HepG2 (cell line): ENCODE results near the gene SBK2. TPM values are rescaled to one million over a fixed set of nuclear protein-coding genes. Genes with fewer than 3 reads are reported as not detected.

Experiments
- ATF5 ChIP-seq: sonication (generic); formaldehyde crosslinking; IDR thresholded peaks from 2 replicates; pipeline ENCODE4 v1.4.0; 2020; ENCODE audit warnings: mild to moderate bottlenecking, low read depth, missing genetic modification reagents
- CCDC6 ChIP-seq: sonication (generic); formaldehyde crosslinking; IDR thresholded peaks from 2 replicates; pipeline ENCODE4 v1.8.1; 2022; ENCODE audit warnings: mild to moderate bottlenecking, missing genetic modification reagents, moderate library complexity
- CREB1 ChIP-seq, 2 experiments: fragments of 450-650 bp in 1 of 2; IDR thresholded peaks; 2 replicates each; pipeline ENCODE4 v1.6.1; 2016 to 2017; ENCODE audit warnings: control low read depth in 1 of 2, mild to moderate bottlenecking in 1 of 2, missing compliant biosample characterization in 1 of 2, missing genetic modification characterization in 1 of 2
- CREB3 ChIP-seq: sonication (generic); formaldehyde crosslinking; IDR thresholded peaks from 2 replicates; pipeline ENCODE4 v1.5.0; 2020; ENCODE audit warnings: missing genetic modification reagents
- DR1 ChIP-seq: sonication (generic); formaldehyde crosslinking; IDR thresholded peaks from 2 replicates; pipeline ENCODE4 v1.8.0; 2021; ENCODE audit warnings: mild to moderate bottlenecking, missing genetic modification reagents, inconsistent platforms
- EHMT2 ChIP-seq: fragments of 200-600 bp; sonication (generic); IDR thresholded peaks from 2 replicates; pipeline ENCODE4 v1.7.0; 2017; ENCODE audit warnings: antibody characterized with exemption, low read depth, low read length, borderline replicate concordance
- FOXP4 ChIP-seq: sonication (generic); formaldehyde crosslinking; IDR thresholded peaks from 2 replicates; pipeline ENCODE4 v1.4.0; 2020; ENCODE audit warnings: missing genetic modification reagents
- GFI1 ChIP-seq: sonication (generic); formaldehyde crosslinking; IDR thresholded peaks from 2 replicates; pipeline ENCODE4 v1.5.0; 2020; ENCODE audit warnings: missing genetic modification reagents, mild to moderate bottlenecking, borderline replicate concordance
- GPN1 ChIP-seq: sonication (generic); formaldehyde crosslinking; IDR thresholded peaks from 2 replicates; pipeline ENCODE4 v1.5.1; 2020; ENCODE audit warnings: missing genetic modification reagents, borderline replicate concordance
- IRF9 ChIP-seq: sonication (generic); formaldehyde crosslinking; IDR thresholded peaks from 2 replicates; pipeline ENCODE4 v1.8.0; 2022; ENCODE audit warnings: missing genetic modification reagents, mild to moderate bottlenecking, borderline replicate concordance
- KDM2A ChIP-seq: sonication (generic); formaldehyde crosslinking; IDR thresholded peaks from 2 replicates; pipeline ENCODE4 v1.4.0; 2020; ENCODE audit warnings: low read depth, missing genetic modification reagents, borderline replicate concordance
- MLX ChIP-seq: IDR thresholded peaks from 2 replicates; pipeline ENCODE4 v1.6.1; 2016
- REXO4 ChIP-seq: sonication (generic); formaldehyde crosslinking; IDR thresholded peaks from 2 replicates; pipeline ENCODE4 v1.8.0; 2022; ENCODE audit warnings: missing genetic modification reagents, mild to moderate bottlenecking, borderline replicate concordance
- RXRA ChIP-seq: sonication (generic); formaldehyde crosslinking; IDR thresholded peaks from 2 replicates; pipeline ENCODE4 v1.5.1; 2020; ENCODE audit warnings: missing genetic modification reagents
- SYNCRIP ChIP-seq: fragments of 200-400 bp; formaldehyde crosslinking; IDR thresholded peaks from 2 replicates; pipeline ENCODE4 v1.6.1; 2018; ENCODE audit warnings: mild to moderate bottlenecking, low read depth, low read length; ENCODE audit not compliant: insufficient read depth
- U2AF2 ChIP-seq: fragments of 200-400 bp; formaldehyde crosslinking; IDR thresholded peaks from 2 replicates; pipeline ENCODE4 v1.6.1; 2017; ENCODE audit warnings: low read depth, mild to moderate bottlenecking, low read length
- ZNF251 ChIP-seq: sonication (generic); formaldehyde crosslinking; IDR thresholded peaks from 2 replicates; pipeline ENCODE4 v1.9.0; 2021; ENCODE audit warnings: mild to moderate bottlenecking, missing genetic modification reagents
- ZNF383 ChIP-seq: sonication (generic); formaldehyde crosslinking; IDR thresholded peaks from 2 replicates; pipeline ENCODE4 v1.4.0; 2020; ENCODE audit warnings: missing genetic modification reagents, mild to moderate bottlenecking, borderline replicate concordance
- ZNF484 ChIP-seq: sonication (generic); formaldehyde crosslinking; IDR thresholded peaks from 2 replicates; pipeline ENCODE4 v1.5.1; 2020; ENCODE audit warnings: mild to moderate bottlenecking, low read depth, missing genetic modification reagents, borderline replicate concordance
- ZNF652 ChIP-seq: IDR thresholded peaks from 2 replicates; pipeline ENCODE4 v1.6.1; 2016; ENCODE audit warnings: low read depth, borderline replicate concordance
- ZNF737 ChIP-seq: sonication (generic); formaldehyde crosslinking; IDR thresholded peaks from 2 replicates; pipeline ENCODE4 v1.5.0; 2020; ENCODE audit warnings: missing genetic modification reagents, mild to moderate bottlenecking, borderline replicate concordance
- polyA plus RNA-seq, 8 experiments: library from polyadenylated mRNA; depleted of rRNA in 3 of 8; stranded (reverse) in 7 of 8; unstranded in 1 of 8; fragments of >200 nt; fragmentation: Illumina TruSeq in 4 of 8; extraction: Trizol in 4 of 8; gene quantifications; 2 replicates each; pipeline versions ENCODE4 v1.2.1 to v1.2.3, GENCODE V29; 2011 to 2016; ENCODE audit warnings: low read depth in 4 of 8, missing spikeins in 1 of 8, mixed read lengths in 1 of 8; ENCODE audit not compliant: insufficient read depth in 1 of 8
- total RNA-seq, 5 experiments: library from RNA; depleted of rRNA; stranded (reverse); fragments of >200 nt; fragmentation: Illumina TruSeq; extraction: Trizol; gene quantifications; 2 replicates each; pipeline ENCODE4 v1.2.3, GENCODE V29; 2016; ENCODE audit warnings: low read depth in 1 of 5

SBK2 gene
- total and polyA plus RNA-seq, 2 of the 13 experiments (the other 11 are each of a cell fraction or from before 2014, with no cell fraction given), result 0.24 TPM; not detected in 1

GRCh38 chr19:55546822-55547614, 10.1 kb upstream of the SBK2 start (continued):
- TF ChIP-seq IRF9 (no peak), KDM2A (CRISPR knock-in tag) (peak; percentile 54; the same call in 1 of the 2 replicates), REXO4 (CRISPR knock-in tag) (no peak), EHMT2 (no peak), ZNF652 (CRISPR knock-in tag) (no peak), MLX (CRISPR knock-in tag) (no peak), SYNCRIP (no peak), CCDC6 (CRISPR knock-in tag) (no peak), GFI1 (CRISPR knock-in tag) (no peak), RXRA (CRISPR knock-in tag) (no peak), FOXP4 (no peak), DR1 (CRISPR knock-in tag) (no peak), ZNF383 (CRISPR knock-in tag) (no peak), GPN1 (CRISPR knock-in tag) (no peak), ATF5 (CRISPR knock-in tag) (no peak), ZNF251 (CRISPR knock-in tag) (no peak), ZNF737 (CRISPR knock-in tag) (no peak), CREB1 (IDR thresholded peaks at IDR 0.05) (no peak), CREB1 (CRISPR knock-in tag; IDR thresholded peaks at IDR 0.05) (no peak), CREB3 (CRISPR knock-in tag) (no peak), U2AF2 (no peak), ZNF484 (no peak)
